Skin of body (tissue), 2 donors: ENCODE data around the gene SGMS1. TPM values are rescaled to one million over a fixed set of nuclear protein-coding genes. Genes with fewer than 3 reads are reported as not detected.
"Not testable (repeated sequence)": the region's sequence is repeated elsewhere in the genome, so short reads cannot be mapped to it uniquely, and the experiment has no call there.

Experiments
- DNase-seq: peaks from one replicate; lab custom pipeline; 2025; lab: John Stamatoyannopoulos, UW
- total RNA-seq: library from RNA; depleted of rRNA; stranded (reverse); fragments of >200 nt; gene quantifications from one replicate; pipeline ENCODE4 v1.2.3, GENCODE V29; 2014

The SGMS1 gene
- total RNA-seq, 1 donor from 2014 or later: 102 TPM

GRCh38 chr10:50511492-50512213 lies 112.1 kb downstream of the SGMS1 start:
- DNase-seq: no peak

GRCh38 chr10:50510517-50511473 lies 113.0 kb downstream of the SGMS1 start:
- DNase-seq: no peak

- DNase-seq: no peak
Measured at GRCh38 chr10:50508315-50509051, 115.3 kb downstream of the SGMS1 start.

- peak; percentile 6 for DNase-seq
Measured at GRCh38 chr10:50506861-50507573, 116.7 kb downstream of the SGMS1 start.

GRCh38 chr10:50504389-50504788 lies 119.4 kb downstream of the SGMS1 start:
- no peak for DNase-seq

DNA sequence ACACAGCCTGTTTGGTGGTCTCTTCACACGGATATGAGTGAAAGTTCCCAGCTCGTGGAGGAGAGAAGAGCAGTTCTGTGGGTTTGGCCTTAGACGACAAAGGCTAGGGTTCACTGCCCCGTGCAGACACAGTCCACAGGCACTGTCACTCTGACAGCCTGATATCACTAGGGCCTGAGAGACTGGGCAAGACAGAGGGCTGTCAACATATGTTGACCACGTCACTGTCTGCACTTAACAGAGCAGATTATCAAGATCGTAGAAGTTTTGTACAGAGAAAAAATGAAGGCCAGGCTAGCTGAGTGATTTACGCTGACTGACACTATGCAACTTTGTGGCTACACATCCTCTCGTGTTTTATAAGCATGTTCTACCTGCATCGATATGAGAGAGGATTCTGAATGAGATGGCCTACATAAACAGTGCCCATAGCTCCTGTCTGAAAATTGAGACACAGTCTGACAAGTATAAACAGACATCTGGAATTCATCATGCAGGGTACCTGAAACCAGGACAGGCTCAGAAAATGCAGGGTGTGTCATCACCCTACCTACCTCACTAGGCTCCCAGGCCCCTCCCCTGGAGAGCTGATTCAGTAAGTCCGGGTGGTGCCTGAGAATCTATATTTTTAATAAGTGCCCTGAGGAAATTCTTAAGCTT lies 120.0 kb downstream of the SGMS1 start:
- DNase-seq: no peak

DNA sequence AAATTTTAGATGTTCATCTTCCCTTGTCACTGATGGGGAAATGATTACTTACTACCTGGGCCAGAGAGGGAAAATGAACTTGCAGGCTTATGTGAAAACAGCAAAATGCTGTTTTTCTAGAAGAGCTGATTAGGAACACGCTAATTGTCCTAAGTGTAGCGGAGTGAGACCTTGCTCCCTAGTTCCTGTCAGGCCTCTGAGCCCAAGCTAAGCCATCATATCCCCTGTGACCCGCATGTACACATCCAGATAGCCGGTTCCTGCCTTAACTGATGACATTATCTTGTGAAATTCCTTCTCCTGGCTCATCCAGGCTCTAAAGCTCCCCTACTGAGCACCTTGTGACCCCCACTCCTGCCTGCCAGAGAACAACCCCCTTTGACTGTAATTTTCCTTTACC lies 120.6 kb downstream of the SGMS1 start:
- not testable (repeated sequence) for DNase-seq

- DNase-seq: no peak
Measured at GRCh38 chr10:50501924-50502452, 121.8 kb downstream of the SGMS1 start.

GRCh38 chr10:50501478-50501877 lies 122.3 kb downstream of the SGMS1 start:
- DNase-seq: no peak

DNA sequence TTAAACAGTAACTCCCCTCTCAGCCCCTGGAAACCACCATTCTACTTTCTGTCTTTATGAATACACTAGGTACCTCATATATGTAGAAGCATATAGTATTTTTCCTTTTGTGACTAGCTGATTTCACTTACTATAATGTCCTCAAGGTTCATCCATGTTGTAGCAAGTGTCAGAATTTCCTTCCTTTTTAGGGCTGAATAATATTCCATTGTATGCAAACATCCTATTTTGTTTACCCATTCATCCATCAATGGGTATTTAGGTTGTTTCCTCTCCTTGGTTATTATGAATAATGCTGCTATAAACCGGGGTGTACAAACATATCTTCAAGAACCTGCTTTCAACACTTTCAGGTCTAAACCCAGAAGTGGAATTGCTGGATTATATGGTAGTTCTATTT lies 125.3 kb downstream of the SGMS1 start:
- DNase-seq: no peak

DNA sequence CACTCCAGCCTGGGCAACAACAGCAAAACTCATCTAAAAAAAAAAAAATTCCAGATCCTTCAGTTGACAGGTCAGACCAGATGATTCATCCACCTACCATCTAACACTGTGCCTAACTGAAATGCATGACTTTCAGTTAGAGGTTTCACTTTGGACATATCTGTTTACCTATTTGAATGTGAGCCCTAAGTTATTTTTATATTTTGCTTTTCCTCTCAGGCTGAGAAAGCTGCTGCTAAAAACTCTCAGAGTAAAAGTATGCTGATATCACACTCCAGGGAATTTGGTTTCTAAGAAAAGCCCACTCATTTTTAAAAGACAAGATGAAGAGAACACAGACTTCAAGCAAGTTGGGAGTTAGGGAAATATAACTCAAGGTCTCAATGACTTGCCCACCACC lies 126.0 kb downstream of the SGMS1 start:
- DNase-seq: peak; percentile 17

GRCh38 chr10:50496228-50496627 lies 127.5 kb downstream of the SGMS1 start:
- DNase-seq: no peak

- no peak for DNase-seq
Measured at GRCh38 chr10:50490241-50490640, 133.5 kb downstream of the SGMS1 start.

- not testable (repeated sequence) for DNase-seq
Measured at GRCh38 chr10:50484550-50484949, 139.2 kb downstream of the SGMS1 start.

DNA sequence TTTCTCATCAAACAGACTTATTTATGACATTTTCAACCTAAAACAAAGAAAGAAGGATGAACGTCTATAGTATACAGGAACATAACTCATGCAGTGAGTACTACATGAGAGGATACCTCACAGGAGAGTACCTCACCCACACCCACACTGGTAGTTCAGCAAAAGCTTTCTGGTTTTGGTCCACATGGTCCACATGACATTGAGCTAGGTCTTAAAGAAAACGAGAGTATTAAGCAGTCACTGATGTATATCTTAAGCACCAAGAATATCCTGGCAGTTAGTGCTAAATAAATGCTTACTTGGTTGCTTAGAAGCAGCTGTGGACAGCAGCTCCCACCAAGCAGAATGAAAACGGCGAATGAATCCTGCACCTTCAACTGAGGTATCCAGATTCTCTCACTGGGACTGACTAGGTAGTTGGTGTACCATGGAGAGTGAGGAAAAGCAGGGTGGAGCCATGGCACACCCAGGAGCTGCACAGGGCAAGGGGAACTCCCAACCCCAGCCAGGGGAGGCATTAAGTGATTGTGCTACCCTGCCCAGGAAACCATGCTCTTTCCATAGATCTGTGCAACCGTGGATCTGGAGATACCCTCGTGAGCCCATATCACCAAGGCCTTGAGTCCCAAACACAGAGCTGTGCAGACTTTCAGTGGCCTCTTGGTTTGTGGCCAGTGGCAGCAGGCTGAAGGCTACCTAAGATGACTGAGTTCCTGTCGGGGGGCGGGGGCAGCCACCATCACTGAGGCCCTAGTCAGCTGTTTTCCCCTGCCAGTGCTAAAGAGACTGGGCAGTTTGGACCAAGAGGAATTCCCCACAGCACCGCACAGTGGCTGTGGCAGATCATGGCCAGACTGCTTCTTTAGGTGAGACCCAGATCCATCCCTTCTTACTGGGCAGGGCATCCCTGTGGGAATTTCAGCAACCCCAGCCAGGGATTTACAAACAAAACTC lies 143.4 kb downstream of the SGMS1 start:
- no peak for DNase-seq

DNA sequence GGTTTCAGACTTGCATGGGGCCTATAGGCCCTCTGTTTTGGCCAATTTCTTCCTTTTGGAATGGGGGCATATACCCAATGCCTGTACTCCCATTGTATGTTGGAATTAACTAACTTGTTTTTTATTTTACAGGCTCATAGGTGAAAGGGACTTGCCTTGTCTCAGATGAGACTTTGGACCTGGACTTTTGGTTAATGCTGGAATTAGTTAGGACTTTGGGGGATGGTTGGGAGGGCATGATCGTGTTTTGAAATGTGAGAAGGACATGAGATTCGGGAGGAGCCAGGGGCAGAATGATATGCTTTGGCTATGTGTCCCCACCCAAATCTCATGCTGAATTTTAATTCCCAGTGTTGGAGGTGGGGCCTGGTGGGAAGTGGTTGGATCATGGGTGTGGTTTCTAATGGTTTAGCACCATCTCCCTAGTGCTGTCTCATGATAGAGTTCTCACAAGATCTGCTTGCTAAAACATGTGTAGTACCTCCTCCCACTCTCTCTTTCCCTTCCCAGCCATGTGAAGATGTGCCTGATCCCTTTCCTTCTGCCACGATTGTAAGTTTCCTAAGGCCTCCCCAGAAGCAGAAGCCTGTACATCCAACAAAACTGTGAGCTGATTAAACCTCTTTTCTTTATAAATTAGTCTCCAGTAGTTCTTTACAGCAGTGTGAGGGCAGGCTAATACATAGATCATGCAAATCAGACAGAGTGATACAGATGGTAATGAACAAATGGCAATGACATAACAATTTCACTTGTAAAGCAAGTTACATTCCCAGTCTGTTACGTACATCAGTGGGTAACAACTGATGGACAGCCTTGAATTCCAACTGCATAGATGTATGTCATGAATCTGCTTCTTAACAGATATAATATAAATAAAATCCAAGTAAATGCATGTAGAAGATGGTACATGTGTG lies 146.2 kb downstream of the SGMS1 start:
- no peak for DNase-seq

- DNase-seq: no peak
Measured at GRCh38 chr10:50473756-50474155, 150.0 kb downstream of the SGMS1 start.

DNA sequence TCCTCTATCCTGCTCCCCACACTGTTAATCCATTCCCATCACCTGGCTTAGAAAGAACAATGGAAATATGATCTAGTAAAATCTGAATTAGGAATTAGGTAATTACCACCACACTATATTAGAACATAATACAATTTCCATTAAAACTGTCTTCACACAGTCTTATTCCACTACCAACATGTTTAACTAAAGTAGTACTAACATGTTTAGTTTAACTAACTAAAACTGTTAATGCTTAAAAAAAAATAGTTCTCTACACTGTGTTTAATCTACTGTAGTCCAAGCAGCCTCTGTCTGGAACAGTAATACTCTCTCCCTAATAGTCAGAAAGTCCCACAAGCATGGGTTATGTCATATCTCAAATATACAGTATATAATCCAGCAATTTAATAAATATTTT lies 150.8 kb downstream of the SGMS1 start:
- no peak for DNase-seq
